ENCODE results near the gene CYP8B1.

DNA sequence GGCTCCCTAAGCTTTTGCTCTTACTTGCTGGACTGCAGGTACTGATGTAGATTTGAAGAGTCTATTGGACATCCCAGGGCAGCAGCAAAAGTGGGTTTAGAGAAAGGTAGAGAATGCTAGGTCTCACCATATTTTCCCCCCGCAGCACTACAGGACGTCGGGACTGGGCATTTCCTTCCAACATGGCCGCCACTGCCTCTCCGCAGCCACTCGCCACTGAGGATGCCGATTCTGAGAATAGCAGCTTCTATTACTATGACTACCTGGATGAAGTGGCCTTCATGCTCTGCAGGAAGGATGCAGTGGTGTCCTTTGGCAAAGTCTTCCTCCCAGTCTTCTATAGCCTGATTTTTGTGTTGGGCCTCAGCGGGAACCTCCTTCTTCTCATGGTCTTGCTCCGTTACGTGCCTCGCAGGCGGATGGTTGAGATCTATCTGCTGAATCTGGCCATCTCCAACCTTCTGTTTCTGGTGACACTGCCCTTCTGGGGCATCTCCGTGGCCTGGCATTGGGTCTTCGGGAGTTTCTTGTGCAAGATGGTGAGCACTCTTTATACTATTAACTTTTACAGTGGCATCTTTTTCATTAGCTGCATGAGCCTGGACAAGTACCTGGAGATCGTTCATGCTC, 11.2 kb downstream of the CYP8B1 start:
- TF ChIP-seq, protein P1, sequence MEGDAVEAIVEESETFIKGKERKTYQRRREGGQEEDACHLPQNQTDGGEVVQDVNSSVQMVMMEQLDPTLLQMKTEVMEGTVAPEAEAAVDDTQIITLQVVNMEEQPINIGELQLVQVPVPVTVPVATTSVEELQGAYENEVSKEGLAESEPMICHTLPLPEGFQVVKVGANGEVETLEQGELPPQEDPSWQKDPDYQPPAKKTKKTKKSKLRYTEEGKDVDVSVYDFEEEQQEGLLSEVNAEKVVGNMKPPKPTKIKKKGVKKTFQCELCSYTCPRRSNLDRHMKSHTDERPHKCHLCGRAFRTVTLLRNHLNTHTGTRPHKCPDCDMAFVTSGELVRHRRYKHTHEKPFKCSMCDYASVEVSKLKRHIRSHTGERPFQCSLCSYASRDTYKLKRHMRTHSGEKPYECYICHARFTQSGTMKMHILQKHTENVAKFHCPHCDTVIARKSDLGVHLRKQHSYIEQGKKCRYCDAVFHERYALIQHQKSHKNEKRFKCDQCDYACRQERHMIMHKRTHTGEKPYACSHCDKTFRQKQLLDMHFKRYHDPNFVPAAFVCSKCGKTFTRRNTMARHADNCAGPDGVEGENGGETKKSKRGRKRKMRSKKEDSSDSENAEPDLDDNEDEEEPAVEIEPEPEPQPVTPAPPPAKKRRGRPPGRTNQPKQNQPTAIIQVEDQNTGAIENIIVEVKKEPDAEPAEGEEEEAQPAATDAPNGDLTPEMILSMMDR (IDR thresholded peaks at IDR 0.05; ENCODE audit: low read length): no peak
- no peak for TF ChIP-seq EZH2 (IDR thresholded peaks at IDR 0.05; ENCODE audit: borderline replicate concordance, low read length)

Measured in OCI-LY1 (cell line).